Measurements from ENCODE around the gene ABLIM2.

The ABLIM2 gene

DNA sequence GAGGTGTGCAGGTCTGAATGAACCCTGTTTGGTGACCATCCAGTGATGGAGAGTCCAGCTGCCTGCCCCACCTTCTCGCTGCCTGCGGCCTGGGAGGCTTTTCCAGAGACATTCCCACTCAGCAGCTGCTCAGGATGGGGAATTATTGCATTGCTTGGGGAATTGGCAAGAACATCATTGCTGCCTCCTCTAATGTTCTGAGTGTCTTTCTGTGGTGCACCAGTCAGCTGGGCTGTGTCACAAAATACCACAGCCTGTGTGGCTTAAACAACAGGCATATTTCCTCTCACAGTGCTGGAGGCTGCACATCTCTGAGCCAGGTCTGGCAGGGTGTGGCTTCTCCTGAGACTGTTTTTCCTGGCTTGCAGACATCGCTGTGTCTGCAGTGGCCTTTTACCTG, 132.2 kb downstream of the ABLIM2 start:
- no peak for DNase-seq (ENCODE audit: extremely low read depth, insufficient read length)
- Histone ChIP-seq H3K27me3 (replicated peaks; ENCODE audit: control insufficient read depth, insufficient read depth, low read length) (no peaks in the 10 kb centered on the region), H3K4me3 (replicated peaks; ENCODE audit: low read depth, low read length) (no peak overlapping the region), H3K36me3 (ENCODE audit: control insufficient read depth, insufficient read depth, low read length) (no peaks in the 10 kb centered on the region)
- TF ChIP-seq, protein P1, sequence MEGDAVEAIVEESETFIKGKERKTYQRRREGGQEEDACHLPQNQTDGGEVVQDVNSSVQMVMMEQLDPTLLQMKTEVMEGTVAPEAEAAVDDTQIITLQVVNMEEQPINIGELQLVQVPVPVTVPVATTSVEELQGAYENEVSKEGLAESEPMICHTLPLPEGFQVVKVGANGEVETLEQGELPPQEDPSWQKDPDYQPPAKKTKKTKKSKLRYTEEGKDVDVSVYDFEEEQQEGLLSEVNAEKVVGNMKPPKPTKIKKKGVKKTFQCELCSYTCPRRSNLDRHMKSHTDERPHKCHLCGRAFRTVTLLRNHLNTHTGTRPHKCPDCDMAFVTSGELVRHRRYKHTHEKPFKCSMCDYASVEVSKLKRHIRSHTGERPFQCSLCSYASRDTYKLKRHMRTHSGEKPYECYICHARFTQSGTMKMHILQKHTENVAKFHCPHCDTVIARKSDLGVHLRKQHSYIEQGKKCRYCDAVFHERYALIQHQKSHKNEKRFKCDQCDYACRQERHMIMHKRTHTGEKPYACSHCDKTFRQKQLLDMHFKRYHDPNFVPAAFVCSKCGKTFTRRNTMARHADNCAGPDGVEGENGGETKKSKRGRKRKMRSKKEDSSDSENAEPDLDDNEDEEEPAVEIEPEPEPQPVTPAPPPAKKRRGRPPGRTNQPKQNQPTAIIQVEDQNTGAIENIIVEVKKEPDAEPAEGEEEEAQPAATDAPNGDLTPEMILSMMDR (IDR thresholded peaks at IDR 0.05; ENCODE audit: insufficient read depth, low read length, poor library complexity, severe bottlenecking), result no peak

DNA sequence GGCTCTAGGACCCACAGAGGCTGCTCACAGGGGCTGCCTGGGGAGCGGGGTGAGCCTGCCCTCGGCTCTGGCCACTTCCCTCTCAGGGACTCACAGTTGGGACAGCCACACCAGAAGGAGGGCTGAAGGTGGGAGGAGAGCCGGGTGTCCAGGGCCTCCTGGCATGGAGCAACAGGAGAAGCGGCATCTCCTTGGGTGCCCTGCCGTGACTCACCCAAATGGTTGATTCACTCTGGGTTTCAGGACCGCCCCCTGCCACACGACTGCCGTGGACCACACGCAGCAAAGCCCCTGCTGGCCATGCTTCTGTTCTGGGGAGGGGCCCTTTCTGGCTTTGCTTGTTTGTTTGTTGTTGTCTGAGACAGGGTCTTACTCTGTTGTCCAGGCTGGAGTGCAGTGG, 132.9 kb downstream of the ABLIM2 start:
- Histone ChIP-seq H3K36me3 (ENCODE audit: control insufficient read depth, insufficient read depth, low read length) (no peaks in the 10 kb centered on the region), H3K4me3 (replicated peaks; ENCODE audit: low read depth, low read length) (no peak overlapping the region), H3K27me3 (replicated peaks; ENCODE audit: control insufficient read depth, insufficient read depth, low read length) (no peaks in the 10 kb centered on the region)
- TF ChIP-seq, protein P1 (IDR thresholded peaks at IDR 0.05; ENCODE audit: insufficient read depth, low read length, poor library complexity, severe bottlenecking), result no peak
- DNase-seq (ENCODE audit: extremely low read depth, insufficient read length), result no peak

DNA sequence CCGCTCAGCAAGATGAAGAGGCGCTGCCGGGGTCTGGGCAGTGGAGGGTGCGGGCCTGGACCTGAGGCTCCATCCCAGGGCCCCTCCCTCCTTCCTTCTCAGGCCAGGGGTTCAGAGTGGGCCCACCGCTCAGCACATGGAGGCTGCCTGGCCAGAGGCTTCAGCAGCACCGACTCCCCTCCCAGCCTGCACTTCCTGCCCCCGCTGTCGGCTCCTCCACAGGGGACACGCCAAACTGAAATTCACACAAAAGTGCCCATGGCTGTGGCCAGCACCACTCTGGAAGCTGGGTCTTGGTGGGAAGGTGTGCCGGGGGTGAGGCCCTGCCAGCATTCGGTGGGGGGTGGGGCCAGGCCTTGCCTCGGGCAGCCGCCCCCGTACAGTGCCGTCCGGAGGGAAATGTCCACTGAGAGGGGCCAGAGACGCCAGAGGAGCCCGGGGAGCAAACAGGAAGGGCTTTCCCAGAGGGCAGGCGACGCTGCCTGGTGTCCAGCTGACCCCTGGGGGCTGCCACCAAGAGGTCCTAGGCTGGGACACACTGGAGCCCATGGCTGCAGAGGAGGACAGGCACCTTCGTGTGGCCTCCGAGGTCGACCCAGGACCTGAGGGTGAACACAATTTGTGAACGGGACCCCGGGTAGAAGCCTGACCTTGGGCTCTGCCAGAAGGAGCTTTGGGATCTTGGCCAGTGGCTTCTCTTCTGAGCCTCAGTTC, 134.4 kb downstream of the ABLIM2 start:
- no peaks in the 10 kb centered on the region for H3K27me3 ChIP-seq (replicated peaks; ENCODE audit: control insufficient read depth, insufficient read depth, low read length)
- TF ChIP-seq, protein P1 (IDR thresholded peaks at IDR 0.05; ENCODE audit: insufficient read depth, low read length, poor library complexity, severe bottlenecking), result no peak
- no peaks in the 10 kb centered on the region for H3K36me3 ChIP-seq (ENCODE audit: control insufficient read depth, insufficient read depth, low read length)
- no peak for DNase-seq (ENCODE audit: extremely low read depth, insufficient read length)
- no peak overlapping the region for H3K4me3 ChIP-seq (replicated peaks; ENCODE audit: low read depth, low read length)

DNA sequence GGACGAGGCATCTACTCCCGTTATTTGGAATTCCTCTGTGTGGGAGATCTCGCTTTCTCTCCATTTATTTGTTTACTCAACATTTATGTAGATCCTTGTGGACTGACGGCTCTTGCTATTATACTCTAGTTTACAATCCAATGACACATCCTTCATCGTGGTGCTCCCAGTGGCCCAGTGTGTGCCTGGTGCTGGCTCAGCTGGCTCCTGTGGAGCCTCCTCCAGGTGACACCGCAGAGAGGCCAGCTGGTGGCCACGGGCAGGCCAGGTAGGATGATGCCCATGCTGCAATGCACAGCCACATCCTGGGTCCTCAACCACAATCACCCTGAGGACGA, 134.9 kb downstream of the ABLIM2 start:
- no peak overlapping the region for H3K4me3 ChIP-seq (replicated peaks; ENCODE audit: low read depth, low read length)
- TF ChIP-seq, protein P1 (IDR thresholded peaks at IDR 0.05; ENCODE audit: insufficient read depth, low read length, poor library complexity, severe bottlenecking), result no peak
- H3K36me3 ChIP-seq (ENCODE audit: control insufficient read depth, insufficient read depth, low read length), result no peaks in the 10 kb centered on the region
- no peak for DNase-seq (ENCODE audit: extremely low read depth, insufficient read length)
- no peaks in the 10 kb centered on the region; the same call in 1 of the 2 replicates for H3K27me3 ChIP-seq (replicated peaks; ENCODE audit: control insufficient read depth, insufficient read depth, low read length)

DNA sequence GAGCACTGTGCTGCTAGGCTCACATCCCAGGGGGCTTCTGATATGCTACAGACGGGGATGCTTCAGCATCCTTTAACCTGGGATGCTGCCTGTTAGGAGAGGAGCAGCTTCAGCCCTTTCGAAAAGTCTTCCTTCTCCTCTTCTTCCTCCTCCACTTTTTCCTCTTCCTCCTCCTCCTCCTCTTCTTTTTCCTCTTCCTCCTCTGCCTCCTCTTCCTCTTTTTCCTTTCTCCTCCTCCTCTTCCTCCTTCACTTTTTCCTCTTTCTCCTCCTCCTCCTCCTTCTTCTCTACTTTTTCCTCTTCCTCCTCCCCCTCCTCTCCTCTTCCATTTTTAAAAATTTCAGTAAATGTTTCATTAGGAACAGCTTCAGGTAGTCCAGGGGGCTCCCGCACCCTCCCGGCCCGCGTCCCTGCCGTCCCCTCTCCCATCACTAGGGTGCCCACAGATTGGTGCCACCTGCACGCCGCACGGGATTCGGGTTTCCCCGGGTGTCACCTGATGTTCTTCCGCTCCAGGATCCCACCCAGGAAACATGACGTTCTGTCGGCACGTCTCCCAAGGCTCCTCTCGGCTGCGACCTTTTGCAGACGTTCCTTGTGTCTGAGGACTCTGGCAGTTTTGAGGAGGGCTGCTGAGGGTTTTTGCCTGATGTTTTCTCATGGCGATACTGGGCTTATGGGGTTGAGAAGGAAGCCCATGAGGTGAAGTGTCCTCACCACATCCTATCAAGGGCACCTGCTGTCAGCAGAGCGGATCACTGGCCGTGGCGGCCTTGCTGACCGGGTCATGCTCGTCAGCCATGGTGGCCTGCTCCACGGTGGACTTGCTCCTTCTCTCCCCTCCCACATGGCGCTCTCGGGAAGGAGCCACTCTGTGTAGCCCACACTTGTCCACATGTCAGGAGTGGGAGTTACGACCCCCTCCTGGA, 135.6 kb downstream of the ABLIM2 start:
- H3K36me3 ChIP-seq (ENCODE audit: control insufficient read depth, insufficient read depth, low read length), result no peaks in the 10 kb centered on the region
- no peaks in the 10 kb centered on the region; the same call in 1 of the 2 replicates for H3K27me3 ChIP-seq (replicated peaks; ENCODE audit: control insufficient read depth, insufficient read depth, low read length)
- H3K4me3 ChIP-seq (replicated peaks; ENCODE audit: low read depth, low read length), result no peak overlapping the region
- DNase-seq (ENCODE audit: extremely low read depth, insufficient read length), result no peak
- TF ChIP-seq, protein P1 (IDR thresholded peaks at IDR 0.05; ENCODE audit: insufficient read depth, low read length, poor library complexity, severe bottlenecking), result no peak

All from GM06990 (cell line).